Natural killer cell (primary cell): ENCODE measurements around the gene RAB11FIP3. TPM values are rescaled to one million over a fixed set of nuclear protein-coding genes. Genes with fewer than 3 reads are reported as not detected.

Experiments used
- ATAC-seq, 3 donors: fragments of 150-1000 bp in 2 of 3; fragments of 200-7000 bp in 1 of 3; cut with Tn5 transposase; 1 replicate in 1 of 3; 2 replicates in 2 of 3; pipeline ENCODE4 v1.10.0; 2021; ENCODE audit warnings: mild to moderate bottlenecking in 2 of 3, moderate library complexity in 2 of 3
- DNase-seq, 2 donors: peaks; one replicate each; pipeline versions ENCODE4 v3.0.0 to v3.0.0-alpha.2; 2013 to 2021; ENCODE audit warnings: mixed read lengths in 1 of 2
- H3K27ac ChIP-seq: one replicate; pipeline ENCODE4 v1.5.1; 2013; ENCODE audit warnings: mild to moderate bottlenecking, low read length
- H3K27me3 ChIP-seq: one replicate; pipeline ENCODE4 v1.6.1; 2013; ENCODE audit warnings: low read length; ENCODE audit not compliant: control insufficient read depth, insufficient read depth
- H3K36me3 ChIP-seq: one replicate; pipeline ENCODE4 v1.6.1; 2013; ENCODE audit warnings: low read length; ENCODE audit not compliant: control insufficient read depth, insufficient read depth
- H3K4me1 ChIP-seq: one replicate; pipeline ENCODE4 v1.6.1; 2013; ENCODE audit warnings: low read length; ENCODE audit not compliant: control insufficient read depth, insufficient read depth
- H3K4me3 ChIP-seq: one replicate; pipeline ENCODE4 v1.5.1; 2013; ENCODE audit warnings: low read length
- H3K9me3 ChIP-seq: one replicate; pipeline ENCODE4 v1.6.1; 2013; ENCODE audit warnings: low read length; ENCODE audit not compliant: control insufficient read depth, insufficient read depth
- H3K27ac Mint-ChIP-seq, 2 donors: one replicate each; pipeline ENCODE4 v1.8.0; 2022; ENCODE audit warnings: mild to moderate bottlenecking in 2 of 2, mixed read lengths in 2 of 2, moderate library complexity in 1 of 2
- H3K27me3 Mint-ChIP-seq, 2 donors: one replicate each; pipeline ENCODE4 v1.8.0; 2022; ENCODE audit warnings: low read depth in 2 of 2, mixed read lengths in 2 of 2
- H3K36me3 Mint-ChIP-seq: one replicate; pipeline ENCODE4 v1.8.0; 2022; ENCODE audit warnings: mixed read lengths
- H3K4me1 Mint-ChIP-seq, 2 donors: one replicate each; pipeline ENCODE4 v1.8.0; 2022; ENCODE audit warnings: mixed read lengths in 2 of 2
- H3K4me3 Mint-ChIP-seq: one replicate; pipeline ENCODE4 v1.8.0; 2022; ENCODE audit warnings: mild to moderate bottlenecking, moderate library complexity, mixed read lengths
- H3K9me3 Mint-ChIP-seq, 2 donors: one replicate each; pipeline ENCODE4 v1.8.0; 2022; ENCODE audit warnings: mixed read lengths in 2 of 2
- CTCF ChIP-seq: fragments of 200-600 bp; IDR thresholded peaks from one replicate; pipeline ENCODE4 v1.8.0; 2022; ENCODE audit warnings: antibody characterized with exemption
- WGBS: methylation state at CpG from one replicate; pipeline ENCODE4 v1.1.7; 2013; ENCODE audit warnings: missing lambda C conversion rate; ENCODE audit not compliant: insufficient coverage; 5-methylcytosine and 5-hydroxymethylcytosine counted together
- intact Hi-C: fragments of 100-400 bp; cut with micrococcal nuclease; formaldehyde crosslinking; loops from one replicate; pipeline ENCODE4 v1.14.2; 2022
- total RNA-seq, 4 donors: library from RNA; stranded (reverse); fragments of 120-200 nt in 1 of 4; gene quantifications; one replicate each; pipeline versions ENCODE4 v1.2.3 to v1.2.4, GENCODE V29; 2013 to 2022

The RAB11FIP3 gene
- total RNA-seq, 3 donors from 2014 or later (not counting 1 experiment from before 2014, with no cell fraction given) = 51.0 to 61.2 (median 55.3) TPM

GRCh38 chr16:535446-536405 is 110.3 kb downstream of the RAB11FIP3 start:
- Mint-ChIP-seq H3K4me3 (no peak overlapping the region), H3K4me1 (peaks cover 5 to 18% of the 10 kb centered on the region in 2 donors), H3K9me3 (no peaks in the 10 kb centered on the region), H3K36me3 (no peaks in the 10 kb centered on the region), H3K27me3 (no peaks in the 10 kb centered on the region), H3K27ac (no peak overlapping the region)
- Histone ChIP-seq H3K4me3 (no peak overlapping the region), H3K36me3 (peaks cover 15% of the 10 kb centered on the region), H3K27me3 (no peaks in the 10 kb centered on the region), H3K27ac (no peak overlapping the region), H3K9me3 (no peaks in the 10 kb centered on the region), H3K4me1 (peaks cover 51% of the 10 kb centered on the region)
- ATAC-seq = peak in 2 of 3 donors; percentile 35 to 56
- no peak for DNase-seq
- 84% methylated on average over 39 of the region's 39 CpGs for WGBS
- intact Hi-C loops = no loop called here
- TF ChIP-seq CTCF = no peak

- no peak for DNase-seq
- no peak overlapping the region for H3K27ac ChIP-seq
- no peak overlapping the region for H3K4me3 ChIP-seq
- H3K9me3 Mint-ChIP-seq = no peaks in the 10 kb centered on the region
- H3K4me1 Mint-ChIP-seq = peaks cover 5 to 24% of the 10 kb centered on the region in 2 donors
- intact Hi-C loops = no loop called here
- H3K4me3 Mint-ChIP-seq = no peak overlapping the region
- no peaks in the 10 kb centered on the region for H3K36me3 Mint-ChIP-seq
- H3K27me3 Mint-ChIP-seq = no peaks in the 10 kb centered on the region
- H3K27ac Mint-ChIP-seq = no peak overlapping the region
- H3K9me3 ChIP-seq = no peaks in the 10 kb centered on the region
- H3K36me3 ChIP-seq = peaks cover 15% of the 10 kb centered on the region
- ATAC-seq = no peak
- no peaks in the 10 kb centered on the region for H3K27me3 ChIP-seq
- WGBS = 97% methylated on average over 17 of the region's 17 CpGs
- no peak for TF ChIP-seq CTCF
- peaks cover 40% of the 10 kb centered on the region for H3K4me1 ChIP-seq
These were observed 111.3 kb downstream of the RAB11FIP3 start for GRCh38 chr16:536746-537145.

- ATAC-seq = no peak
- H3K27ac Mint-ChIP-seq = no peak overlapping the region
- no peaks in the 10 kb centered on the region for H3K27me3 Mint-ChIP-seq
- no peak overlapping the region for H3K4me3 ChIP-seq
- H3K4me1 ChIP-seq = peaks cover 33% of the 10 kb centered on the region
- peaks cover 10 to 29% of the 10 kb centered on the region in 2 donors for H3K4me1 Mint-ChIP-seq
- no peaks in the 10 kb centered on the region for H3K9me3 Mint-ChIP-seq
- no peak overlapping the region for H3K4me3 Mint-ChIP-seq
- no peaks in the 10 kb centered on the region for H3K36me3 Mint-ChIP-seq
- H3K36me3 ChIP-seq = peaks cover 15% of the 10 kb centered on the region
- no peak overlapping the region for H3K27ac ChIP-seq
- H3K9me3 ChIP-seq = no peaks in the 10 kb centered on the region
- 95% methylated on average over 59 of the region's 60 CpGs for WGBS
- intact Hi-C loops = no loop called here
- DNase-seq = no peak
- no peaks in the 10 kb centered on the region for H3K27me3 ChIP-seq
- TF ChIP-seq CTCF = no peak
These were observed 112.2 kb downstream of the RAB11FIP3 start for GRCh38 chr16:537415-538335.
